KOPT-K1 (cell line): ENCODE data around the gene PRR5L.

ENCODE experiments used
- H3K27ac ChIP-seq: fragments of 200-600 bp; sonication (generic); 2 replicates; pipeline ENCODE4 v1.5.1; 2016; ENCODE audit warnings: antibody characterized with exemption, mild to moderate bottlenecking, low read depth, low read length; ENCODE audit not compliant: poor library complexity, severe bottlenecking
- H3K36me3 ChIP-seq: fragments of 200-600 bp; sonication (generic); 2 replicates; pipeline ENCODE4 v1.5.1; 2017; ENCODE audit warnings: antibody characterized with exemption, mild to moderate bottlenecking, low read length, moderate library complexity; ENCODE audit not compliant: insufficient read depth
- H3K9me3 ChIP-seq: fragments of 200-600 bp; sonication (generic); 2 replicates; pipeline ENCODE4 v1.5.1; 2017; ENCODE audit warnings: antibody characterized with exemption, low read length, mild to moderate bottlenecking; ENCODE audit not compliant: insufficient read depth, poor library complexity, severe bottlenecking

Gene PRR5L

DNA sequence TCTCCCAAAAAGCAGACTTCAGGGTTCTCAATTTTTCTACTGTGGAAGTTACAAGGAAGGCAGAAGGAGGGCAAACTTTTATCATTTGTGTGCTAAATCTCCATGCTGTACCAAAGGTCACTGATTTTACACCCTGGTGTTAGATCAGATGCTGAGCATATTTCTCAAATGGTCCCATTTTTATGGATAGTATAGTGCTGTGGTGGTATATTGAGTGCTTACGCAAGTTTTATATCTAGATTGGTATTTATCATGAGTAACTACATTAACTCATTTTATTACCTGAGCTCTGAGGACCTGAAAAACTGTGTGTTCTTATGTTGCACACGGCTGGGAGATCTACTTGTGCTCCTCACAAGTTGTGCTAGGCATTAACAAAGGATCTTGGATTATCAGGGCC lies 75.1 kb downstream of the PRR5L start:
- no peaks in the 10 kb centered on the region for H3K36me3 ChIP-seq
- no peaks in the 10 kb centered on the region for H3K9me3 ChIP-seq
- no peak overlapping the region for H3K27ac ChIP-seq

- Histone ChIP-seq H3K27ac (no peak overlapping the region), H3K36me3 (no peaks in the 10 kb centered on the region), H3K9me3 (peaks cover 2% of the 10 kb centered on the region)
These were observed 75.5 kb downstream of the PRR5L start for GRCh38 chr11:36371590-36371989.

GRCh38 chr11:36372101-36372771 lies 76.1 kb downstream of the PRR5L start:
- no peak overlapping the region for H3K27ac ChIP-seq
- H3K36me3 ChIP-seq: no peaks in the 10 kb centered on the region
- peaks cover 8% of the 10 kb centered on the region for H3K9me3 ChIP-seq

DNA sequence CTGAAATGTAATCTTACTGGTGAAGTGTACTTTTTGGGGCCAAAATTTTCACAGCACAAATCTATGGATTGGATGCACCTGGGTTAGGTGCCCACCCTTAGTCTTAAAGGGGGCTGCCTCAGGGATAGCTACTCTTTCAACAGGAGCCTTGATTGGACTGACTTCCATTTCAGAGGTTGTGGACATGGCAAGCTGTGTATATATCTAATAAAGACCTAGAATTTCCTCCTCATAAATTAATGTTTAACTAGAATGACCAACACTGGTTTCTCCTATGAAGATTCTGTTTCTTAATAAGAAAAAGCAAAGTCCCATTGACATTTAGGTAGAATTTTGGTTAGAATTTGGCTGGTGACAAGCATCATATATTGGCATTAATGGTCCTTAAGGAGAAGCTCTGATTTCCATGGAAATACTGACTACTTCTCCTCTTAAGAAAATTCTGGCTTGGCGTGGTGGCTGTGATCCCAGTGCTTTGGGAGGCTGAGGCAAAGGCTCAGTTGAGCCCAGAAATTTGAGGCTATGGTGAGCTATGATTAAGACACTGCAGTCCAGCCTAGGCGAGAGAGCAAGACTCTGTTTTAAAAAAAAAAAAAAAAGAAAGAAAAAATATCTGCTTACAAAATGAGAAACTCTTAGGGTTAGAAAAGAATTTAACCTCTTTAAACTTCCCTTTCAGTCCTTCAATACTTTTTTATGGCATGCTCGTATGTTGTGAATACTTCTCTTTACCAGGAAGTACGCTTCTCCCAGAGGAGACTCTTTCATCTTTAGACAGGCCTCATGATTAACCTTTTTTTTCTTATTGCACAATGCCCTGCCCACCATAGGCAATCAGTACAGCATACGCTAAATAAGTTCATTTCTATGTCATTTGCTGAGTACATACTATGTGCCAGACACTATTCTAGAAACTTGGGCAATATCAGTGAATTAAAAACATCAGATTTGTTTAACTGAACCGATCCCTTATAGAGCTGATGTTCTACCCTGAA lies 77.2 kb downstream of the PRR5L start:
- peaks cover 19% of the 10 kb centered on the region for H3K9me3 ChIP-seq
- H3K36me3 ChIP-seq: no peaks in the 10 kb centered on the region
- no peak overlapping the region for H3K27ac ChIP-seq

- Histone ChIP-seq H3K27ac (no peak overlapping the region), H3K36me3 (no peaks in the 10 kb centered on the region)
These were observed 78.6 kb downstream of the PRR5L start for GRCh38 chr11:36374726-36375125.

GRCh38 chr11:36375353-36376008 lies 79.4 kb downstream of the PRR5L start:
- no peak overlapping the region for H3K27ac ChIP-seq

More at GRCh38 chr11:36374726-36375125, 78.6 kb downstream of the PRR5L start:
- peaks cover 21% of the 10 kb centered on the region for H3K9me3 ChIP-seq

DNA sequence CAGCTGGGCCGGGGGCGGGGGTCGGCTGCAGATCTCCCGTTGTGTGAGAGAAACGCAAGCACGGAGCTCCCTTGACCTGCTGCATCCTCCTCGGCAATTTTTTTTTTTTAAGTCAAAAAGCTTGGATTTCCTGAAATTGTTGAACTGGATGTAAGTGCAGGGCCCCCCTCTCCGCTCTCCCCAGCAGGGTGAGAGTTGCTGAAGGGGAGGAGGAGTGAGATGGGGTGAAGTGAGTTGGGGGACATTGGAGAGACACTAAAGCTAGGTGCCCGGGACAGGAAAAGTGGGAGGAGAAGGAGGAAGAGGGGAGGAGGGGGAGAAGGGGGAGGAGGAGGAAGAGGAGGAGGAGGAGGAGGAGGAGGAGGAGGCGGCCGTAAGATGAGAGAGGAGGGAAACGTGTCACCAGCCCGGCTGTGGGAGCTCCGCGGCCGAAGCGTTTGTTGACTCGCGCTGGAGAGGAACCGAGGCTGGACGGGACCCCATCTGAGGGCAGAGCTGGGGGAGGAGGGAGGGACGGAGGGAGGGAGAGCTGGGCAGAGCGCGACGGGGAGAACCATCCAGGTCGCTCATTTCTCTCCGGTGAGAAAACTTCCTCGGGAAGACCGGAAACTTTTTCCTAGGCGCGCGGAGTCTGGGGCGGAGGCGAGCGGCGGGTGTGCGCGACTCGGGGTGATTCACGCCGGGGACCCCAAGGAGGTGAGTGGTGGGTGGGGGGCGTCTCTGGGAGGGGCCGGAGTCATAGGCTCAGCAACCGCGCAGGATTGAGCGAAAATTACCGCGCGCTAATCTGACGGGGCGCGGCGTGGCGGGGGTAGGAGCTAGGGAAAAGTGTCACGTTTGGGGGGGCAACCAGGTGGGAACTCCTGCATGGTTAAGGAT lies 80.2 kb downstream of the PRR5L start:
- Histone ChIP-seq H3K9me3 (peaks cover 21% of the 10 kb centered on the region), H3K27ac (no peak overlapping the region), H3K36me3 (no peaks in the 10 kb centered on the region)

More at GRCh38 chr11:36375353-36376008, 79.4 kb downstream of the PRR5L start:
- H3K9me3 ChIP-seq: peaks cover 21% of the 10 kb centered on the region
- no peaks in the 10 kb centered on the region for H3K36me3 ChIP-seq

DNA sequence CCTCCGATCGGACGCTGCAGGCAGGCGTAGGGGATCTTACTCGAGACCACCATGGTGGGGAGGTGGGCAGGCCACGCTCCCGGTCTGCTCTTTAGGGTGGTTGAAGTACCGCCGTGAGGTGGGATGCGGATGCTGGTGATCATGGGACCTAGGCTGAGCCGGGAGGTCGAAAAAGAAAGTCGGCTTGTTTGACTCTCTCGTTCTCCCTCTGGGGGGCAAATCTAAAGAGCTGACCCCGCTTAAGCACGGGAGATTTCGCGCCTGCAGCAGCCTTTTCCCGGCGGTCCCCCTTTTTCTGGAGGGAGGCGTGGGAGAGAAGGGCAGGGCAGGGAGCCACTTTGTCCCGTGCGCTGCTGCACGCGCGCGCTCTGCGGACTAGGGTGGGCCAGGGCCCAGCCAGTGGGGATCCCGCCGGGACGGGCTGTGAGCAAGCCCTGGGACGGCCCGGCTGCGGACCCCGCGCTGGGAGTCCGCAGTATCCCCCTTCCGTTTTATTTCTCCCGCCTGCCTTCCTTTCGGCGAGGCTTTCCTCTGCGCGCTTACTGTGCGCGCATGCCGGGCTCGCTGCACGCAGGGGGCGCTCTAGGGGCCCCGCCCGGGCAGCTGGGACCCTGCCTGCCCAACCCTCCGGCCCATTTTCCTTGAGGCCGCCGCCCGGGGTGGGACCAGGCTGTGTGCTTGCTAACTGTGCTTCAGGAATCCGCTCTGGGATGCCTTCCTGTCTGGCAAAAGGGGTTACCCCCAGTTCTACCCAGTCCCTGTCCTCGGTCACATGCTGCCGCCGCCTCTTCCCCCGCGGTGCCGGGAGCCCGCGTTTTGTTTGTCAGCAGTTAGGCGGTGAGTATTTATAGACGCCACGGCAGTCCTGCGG lies 81.0 kb downstream of the PRR5L start:
- no peaks in the 10 kb centered on the region for H3K36me3 ChIP-seq
- peaks cover 21% of the 10 kb centered on the region for H3K9me3 ChIP-seq
- H3K27ac ChIP-seq: no peak overlapping the region

DNA sequence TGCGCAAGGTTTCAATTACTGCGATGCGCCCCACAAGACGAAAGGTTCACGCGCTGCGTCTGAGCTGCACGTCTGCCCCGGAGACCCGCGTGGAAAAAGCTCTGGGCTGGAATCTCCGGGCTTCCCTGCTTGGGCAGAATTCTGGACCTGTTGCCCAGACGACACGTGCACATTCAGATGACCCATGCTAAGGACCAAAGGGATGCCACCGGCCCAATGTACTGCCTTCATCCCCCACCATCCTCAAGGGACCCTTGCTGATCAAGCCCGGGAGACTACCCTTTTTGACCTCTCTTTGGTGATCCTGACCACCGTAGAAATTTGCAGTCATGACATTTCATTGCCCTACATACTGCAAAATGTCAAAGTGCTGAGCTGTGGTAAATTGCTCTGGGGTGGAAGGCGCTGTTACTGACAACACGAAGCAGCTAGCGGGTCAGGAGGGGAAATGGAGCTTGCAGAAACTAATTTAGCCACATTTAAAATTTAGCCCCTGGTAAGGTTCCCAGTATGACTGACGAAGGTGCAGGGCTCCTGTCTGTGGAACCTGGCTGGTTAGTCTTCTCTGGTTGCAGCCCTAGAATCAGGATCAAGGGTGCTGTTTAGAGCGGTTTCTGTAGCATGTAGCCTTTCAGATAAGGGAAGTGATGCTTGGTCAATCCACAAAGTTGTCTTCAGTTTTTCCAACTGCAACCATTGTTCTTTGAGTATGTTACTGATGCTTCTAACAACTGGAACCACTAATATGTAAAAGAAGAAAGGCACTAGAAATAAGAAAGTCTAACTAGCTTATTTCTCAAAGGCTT lies 81.9 kb downstream of the PRR5L start:
- no peaks in the 10 kb centered on the region for H3K36me3 ChIP-seq
- no peak overlapping the region for H3K27ac ChIP-seq
- H3K9me3 ChIP-seq: peaks cover 21% of the 10 kb centered on the region

DNA sequence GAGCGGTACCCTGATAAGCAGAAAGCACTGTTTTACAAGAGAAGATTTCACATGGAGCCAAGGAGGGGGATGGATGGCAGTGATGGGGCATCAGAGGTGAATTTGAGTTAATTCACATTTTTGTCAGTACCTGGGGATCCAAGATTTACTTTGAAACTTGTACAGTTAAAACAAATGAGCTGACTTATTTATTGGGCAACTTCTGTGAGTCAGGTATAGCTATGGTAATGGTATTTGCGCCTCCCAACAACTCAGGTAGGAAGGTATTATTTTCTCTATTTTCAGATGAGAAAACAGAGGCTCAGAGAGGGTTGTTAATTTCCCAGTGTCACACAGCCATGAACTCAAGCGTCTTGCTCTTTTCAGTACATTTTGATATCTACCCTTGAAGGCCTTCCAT lies 83.6 kb downstream of the PRR5L start:
- Histone ChIP-seq H3K27ac (no peak overlapping the region), H3K9me3 (peaks cover 21% of the 10 kb centered on the region), H3K36me3 (no peaks in the 10 kb centered on the region)

GRCh38 chr11:36380296-36381014 lies 84.4 kb downstream of the PRR5L start:
- H3K36me3 ChIP-seq: no peaks in the 10 kb centered on the region
- no peak overlapping the region for H3K27ac ChIP-seq
- H3K9me3 ChIP-seq: peaks cover 21% of the 10 kb centered on the region

- H3K36me3 ChIP-seq: no peaks in the 10 kb centered on the region
- no peak overlapping the region for H3K27ac ChIP-seq
- peaks cover 21% of the 10 kb centered on the region for H3K9me3 ChIP-seq
These were observed 84.9 kb downstream of the PRR5L start for GRCh38 chr11:36381015-36381360.

DNA sequence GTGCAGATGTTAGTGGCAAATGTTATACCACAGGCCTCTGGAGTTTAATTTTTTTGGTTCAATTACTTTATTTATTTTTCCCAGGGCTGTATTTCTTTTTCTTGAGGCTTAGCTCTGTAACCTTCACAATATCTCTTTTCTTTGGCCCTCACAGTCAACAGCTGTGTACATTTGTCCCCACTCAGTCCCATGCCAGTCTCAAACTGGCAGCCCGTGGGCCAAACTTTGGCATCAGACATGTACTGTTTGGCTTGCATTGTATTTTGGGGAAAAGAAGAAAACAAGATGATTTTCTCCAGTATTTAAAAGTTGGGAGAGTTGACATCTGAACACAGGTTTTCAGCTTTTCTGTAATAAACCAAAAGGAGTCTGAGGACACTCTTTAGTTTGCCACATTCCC lies 87.1 kb downstream of the PRR5L start:
- H3K27ac ChIP-seq: no peak overlapping the region
- H3K9me3 ChIP-seq: peaks cover 4% of the 10 kb centered on the region
- no peaks in the 10 kb centered on the region for H3K36me3 ChIP-seq
